Measurements from ENCODE around the gene FLVCR1. TPM values are rescaled to one million over a fixed set of nuclear protein-coding genes. Genes with fewer than 3 reads are reported as not detected.

The FLVCR1 gene
- total RNA-seq, result 11.3 TPM
- long read RNA-seq, full-length matches to known transcripts, result 5 of 11 reads
- long read RNA-seq, partial matches to known transcripts, result 0 of 11 reads
- long read RNA-seq, other reads (novel, unspliced or antisense), result 6 of 11 reads

GRCh38 chr1:212857992-212858460, at the start of gene FLVCR1:
Gene FLVCR1 (plus strand): TSS chr1:212858275. CDS start chr1:212858453, 178 bp downstream.
- ATAC-seq, result peak; percentile 99
- peaks cover 21% of the 10 kb centered on the region for H3K4me1 ChIP-seq

GRCh38 chr1:212814537-212815334, 43.3 kb upstream of the FLVCR1 start:
- DNase-seq, result no peak
- H3K4me1 ChIP-seq, result peaks cover under 1% of the 10 kb centered on the region
- intact Hi-C loops (cut with DNase I), result loop anchor here (10.0 kb wide), 1 partner anchor 180 kb away; no protein-coding TSS in a partner anchor
- H3K27ac ChIP-seq, result no peak overlapping the region
- H3K27me3 ChIP-seq, result no peaks in the 10 kb centered on the region
- peaks cover 10% of the 10 kb centered on the region for H3K36me3 ChIP-seq
- H3K9me3 ChIP-seq, result no peaks in the 10 kb centered on the region
- peak; percentile 35 for TF ChIP-seq CTCF (IDR thresholded peaks at IDR 0.05)
- ATAC-seq, result no peak
- H3K4me3 ChIP-seq, result no peak overlapping the region

More at GRCh38 chr1:212857992-212858460, at the start of gene FLVCR1:
- Histone ChIP-seq H3K4me3 (peak within 1 kb of the TSS; percentile 83), H3K27me3 (no peaks in the 10 kb centered on the region), H3K9me3 (no peaks in the 10 kb centered on the region), H3K27ac (peak within 1 kb of the TSS; percentile 89), H3K36me3 (no peaks in the 10 kb centered on the region)
- peak; percentile 99 for DNase-seq
- TF ChIP-seq CTCF (IDR thresholded peaks at IDR 0.05), result no peak
- intact Hi-C loops (cut with DNase I), result no loop called here

- no peak for TF ChIP-seq CTCF (IDR thresholded peaks at IDR 0.05)
Observed at GRCh38 chr1:212816567-212817278, 41.4 kb upstream of the FLVCR1 start.

GRCh38 chr1:212819726-212820125, 38.3 kb upstream of the FLVCR1 start:
- TF ChIP-seq CTCF (IDR thresholded peaks at IDR 0.05), result no peak
- ATAC-seq, result peak; percentile 61

More at GRCh38 chr1:212816567-212817278, 41.4 kb upstream of the FLVCR1 start:
- H3K27me3 ChIP-seq, result no peaks in the 10 kb centered on the region
- intact Hi-C loops (cut with DNase I), result loop anchor here (10.0 kb wide), 1 partner anchor 178 kb away; no protein-coding TSS in a partner anchor
- no peak overlapping the region for H3K27ac ChIP-seq
- DNase-seq, result no peak
- no peak overlapping the region for H3K4me3 ChIP-seq
- H3K4me1 ChIP-seq, result peaks cover 5% of the 10 kb centered on the region
- peaks cover 10% of the 10 kb centered on the region for H3K36me3 ChIP-seq
- no peaks in the 10 kb centered on the region for H3K9me3 ChIP-seq
- ATAC-seq, result no peak

GRCh38 chr1:212820969-212821368, 37.1 kb upstream of the FLVCR1 start:
- Histone ChIP-seq H3K9me3 (peaks cover 8% of the 10 kb centered on the region), H3K27ac (no peak overlapping the region), H3K4me1 (peaks cover 5% of the 10 kb centered on the region), H3K36me3 (no peaks in the 10 kb centered on the region), H3K27me3 (no peaks in the 10 kb centered on the region), H3K4me3 (no peak overlapping the region)
- TF ChIP-seq CTCF (IDR thresholded peaks at IDR 0.05), result no peak
- intact Hi-C loops (cut with DNase I), result no loop called here
- no peak for DNase-seq
- ATAC-seq, result no peak

More at GRCh38 chr1:212819726-212820125, 38.3 kb upstream of the FLVCR1 start:
- no peak for DNase-seq
- intact Hi-C loops (cut with DNase I), result loop anchor here (10.0 kb wide), 1 partner anchor 175 kb away; no protein-coding TSS in a partner anchor
- Histone ChIP-seq H3K27ac (no peak overlapping the region), H3K4me3 (no peak overlapping the region), H3K4me1 (peaks cover 5% of the 10 kb centered on the region), H3K9me3 (no peaks in the 10 kb centered on the region), H3K27me3 (no peaks in the 10 kb centered on the region), H3K36me3 (peaks cover 2% of the 10 kb centered on the region)
